Chondrocyte (in vitro differentiated cells): ENCODE measurements around the gene OASL. TPM values are rescaled to one million over a fixed set of nuclear protein-coding genes. Genes with fewer than 3 reads are reported as not detected.
"Not testable (repeated sequence)": the region's sequence is repeated elsewhere in the genome, so short reads cannot be mapped to it uniquely, and the experiment has no call there.

Source experiments
- DNase-seq: peaks from one replicate; pipeline ENCODE4 v3.0.0; 2021; ENCODE audit warnings: mixed read lengths, low spot score
- H3K27ac Mint-ChIP-seq: one replicate; pipeline ENCODE4 v1.8.0; 2021; ENCODE audit warnings: mild to moderate bottlenecking, moderate library complexity, mixed read lengths; ENCODE audit not compliant: unreplicated experiment
- H3K27me3 Mint-ChIP-seq: 2 replicates; pipeline ENCODE4 v1.8.0; 2021; ENCODE audit warnings: low read depth, mixed read lengths
- H3K36me3 Mint-ChIP-seq: 2 replicates; pipeline ENCODE4 v1.8.0; 2021; ENCODE audit warnings: low read depth, mixed read lengths
- H3K4me1 Mint-ChIP-seq: 2 replicates; pipeline ENCODE4 v1.8.0; 2021; ENCODE audit warnings: low read depth, mild to moderate bottlenecking, mixed read lengths
- H3K4me3 Mint-ChIP-seq: one replicate; pipeline ENCODE4 v1.8.0; 2021; ENCODE audit warnings: mild to moderate bottlenecking, moderate library complexity, mixed read lengths; ENCODE audit not compliant: unreplicated experiment
- H3K9me3 Mint-ChIP-seq: 2 replicates; pipeline ENCODE4 v1.8.0; 2021; ENCODE audit warnings: low read depth, mixed read lengths
- total RNA-seq: library from RNA; stranded (reverse); gene quantifications from 3 replicates; pipeline ENCODE4 v1.2.1, GENCODE V29; 2021
- TF ChIP-seq, protein P1 (sequence below): fragments of 200-600 bp; sonication (generic); IDR thresholded peaks from 2 replicates; pipeline ENCODE4 v1.5.0; 2021; ENCODE audit warnings: antibody characterized with exemption, mild to moderate bottlenecking, moderate library complexity

The OASL gene
- total RNA-seq, 1 donor from 2014 or later: not detected

DNA sequence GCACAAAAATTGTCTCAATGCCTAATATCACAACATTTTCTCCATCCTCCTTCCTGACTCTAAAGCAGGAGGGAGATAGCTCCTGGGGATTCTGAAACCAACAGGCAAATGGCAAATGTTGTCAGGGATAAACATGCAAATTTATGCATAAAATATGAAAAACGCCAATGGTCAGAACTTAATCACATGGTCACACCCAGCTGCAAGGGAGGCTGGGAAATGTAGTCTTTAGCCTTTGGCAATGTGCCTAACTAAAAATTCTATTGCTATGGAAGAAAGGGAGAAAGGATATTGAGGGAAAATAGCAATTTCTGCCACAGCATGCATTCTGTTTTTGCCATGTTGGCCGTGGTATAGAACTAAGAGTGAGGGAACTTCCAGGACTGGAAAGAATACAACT lies 11.7 kb upstream of the OASL start:
- no peak for DNase-seq
- H3K4me1 Mint-ChIP-seq: no peaks in the 10 kb centered on the region
- TF ChIP-seq, protein P1, sequence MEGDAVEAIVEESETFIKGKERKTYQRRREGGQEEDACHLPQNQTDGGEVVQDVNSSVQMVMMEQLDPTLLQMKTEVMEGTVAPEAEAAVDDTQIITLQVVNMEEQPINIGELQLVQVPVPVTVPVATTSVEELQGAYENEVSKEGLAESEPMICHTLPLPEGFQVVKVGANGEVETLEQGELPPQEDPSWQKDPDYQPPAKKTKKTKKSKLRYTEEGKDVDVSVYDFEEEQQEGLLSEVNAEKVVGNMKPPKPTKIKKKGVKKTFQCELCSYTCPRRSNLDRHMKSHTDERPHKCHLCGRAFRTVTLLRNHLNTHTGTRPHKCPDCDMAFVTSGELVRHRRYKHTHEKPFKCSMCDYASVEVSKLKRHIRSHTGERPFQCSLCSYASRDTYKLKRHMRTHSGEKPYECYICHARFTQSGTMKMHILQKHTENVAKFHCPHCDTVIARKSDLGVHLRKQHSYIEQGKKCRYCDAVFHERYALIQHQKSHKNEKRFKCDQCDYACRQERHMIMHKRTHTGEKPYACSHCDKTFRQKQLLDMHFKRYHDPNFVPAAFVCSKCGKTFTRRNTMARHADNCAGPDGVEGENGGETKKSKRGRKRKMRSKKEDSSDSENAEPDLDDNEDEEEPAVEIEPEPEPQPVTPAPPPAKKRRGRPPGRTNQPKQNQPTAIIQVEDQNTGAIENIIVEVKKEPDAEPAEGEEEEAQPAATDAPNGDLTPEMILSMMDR: no peak
- no peak overlapping the region for H3K27ac Mint-ChIP-seq
- peaks cover 31% of the 10 kb centered on the region for H3K27me3 Mint-ChIP-seq
- no peak overlapping the region for H3K4me3 Mint-ChIP-seq
- H3K36me3 Mint-ChIP-seq: no peaks in the 10 kb centered on the region
- H3K9me3 Mint-ChIP-seq: peaks cover 2% of the 10 kb centered on the region

DNA sequence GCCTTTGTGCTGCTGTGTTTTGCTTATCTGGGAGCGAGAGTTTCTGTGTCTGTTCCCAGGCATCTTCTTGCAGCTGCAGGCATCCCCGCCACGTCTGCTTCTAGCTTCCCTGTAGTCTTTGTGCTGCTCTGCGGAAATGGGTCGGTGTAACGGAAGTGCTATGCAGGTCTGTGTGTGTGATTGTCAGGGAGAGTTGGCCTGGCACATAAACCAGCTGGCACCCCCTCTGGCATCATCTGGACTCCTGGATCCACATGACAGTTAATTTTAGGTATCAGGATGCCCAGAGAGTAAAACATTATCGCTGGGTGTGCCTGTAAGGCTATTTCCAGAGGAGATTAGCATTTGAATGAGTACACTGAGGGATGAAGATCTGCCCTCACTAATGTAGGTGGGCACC lies 9.4 kb upstream of the OASL start:
- no peaks in the 10 kb centered on the region for H3K4me1 Mint-ChIP-seq
- H3K9me3 Mint-ChIP-seq: peaks cover 2% of the 10 kb centered on the region
- DNase-seq: no peak
- H3K27me3 Mint-ChIP-seq: peaks cover 42% of the 10 kb centered on the region
- H3K27ac Mint-ChIP-seq: no peak overlapping the region
- no peaks in the 10 kb centered on the region for H3K36me3 Mint-ChIP-seq
- TF ChIP-seq, protein P1: no peak
- no peak overlapping the region for H3K4me3 Mint-ChIP-seq

DNA sequence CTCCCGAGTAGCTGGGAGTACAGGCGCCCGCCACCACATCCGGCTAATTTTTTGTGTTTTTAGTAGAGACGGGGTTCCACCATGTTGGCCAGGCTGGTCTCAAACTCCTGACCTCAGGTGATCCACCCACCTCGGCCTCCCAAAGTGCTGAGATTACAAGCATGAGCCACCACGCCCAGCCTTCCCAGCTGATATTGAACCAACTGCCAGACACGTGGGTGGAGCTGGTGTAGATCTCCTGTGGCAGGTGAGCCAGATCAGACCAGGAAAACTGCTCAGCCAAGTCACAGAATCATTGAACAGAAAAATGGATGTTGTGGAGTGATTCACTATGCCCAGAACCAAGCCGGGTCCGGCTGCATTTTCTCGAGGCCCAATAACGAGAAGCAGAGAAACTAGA lies 8.4 kb upstream of the OASL start:
- DNase-seq, H3K27ac Mint-ChIP-seq, H3K36me3 Mint-ChIP-seq, H3K9me3 Mint-ChIP-seq, H3K4me1 Mint-ChIP-seq, H3K4me3 Mint-ChIP-seq: not testable (repeated sequence)
- H3K27me3 Mint-ChIP-seq: peaks cover 50% of the 10 kb centered on the region

DNA sequence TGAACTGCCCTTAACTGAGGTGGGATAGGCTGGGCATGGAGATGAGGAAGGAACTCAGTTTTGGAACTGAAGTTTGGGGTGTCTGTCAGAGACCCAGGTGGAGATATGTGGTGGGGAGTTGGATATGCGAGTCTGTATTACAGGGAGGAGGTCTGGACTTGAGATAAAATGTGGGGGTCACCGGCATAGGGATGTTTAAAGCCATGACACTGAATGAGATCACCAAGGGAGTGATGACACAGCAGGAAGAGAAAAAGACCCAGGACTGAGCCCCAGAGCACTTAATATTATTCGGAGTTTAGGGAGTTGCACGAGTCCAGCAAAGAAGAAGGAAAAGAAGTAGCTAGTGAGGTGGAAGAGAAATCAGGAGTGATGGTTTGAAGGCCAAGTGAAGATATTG lies 4.0 kb upstream of the OASL start:
- TF ChIP-seq, protein P1: no peak
- peaks cover 2% of the 10 kb centered on the region for H3K9me3 Mint-ChIP-seq
- DNase-seq: no peak
- peaks cover 42% of the 10 kb centered on the region for H3K27me3 Mint-ChIP-seq
- H3K4me1 Mint-ChIP-seq: peaks cover 3% of the 10 kb centered on the region
- H3K27ac Mint-ChIP-seq: no peak overlapping the region
- H3K36me3 Mint-ChIP-seq: peaks cover 3% of the 10 kb centered on the region
- no peak overlapping the region for H3K4me3 Mint-ChIP-seq

DNA sequence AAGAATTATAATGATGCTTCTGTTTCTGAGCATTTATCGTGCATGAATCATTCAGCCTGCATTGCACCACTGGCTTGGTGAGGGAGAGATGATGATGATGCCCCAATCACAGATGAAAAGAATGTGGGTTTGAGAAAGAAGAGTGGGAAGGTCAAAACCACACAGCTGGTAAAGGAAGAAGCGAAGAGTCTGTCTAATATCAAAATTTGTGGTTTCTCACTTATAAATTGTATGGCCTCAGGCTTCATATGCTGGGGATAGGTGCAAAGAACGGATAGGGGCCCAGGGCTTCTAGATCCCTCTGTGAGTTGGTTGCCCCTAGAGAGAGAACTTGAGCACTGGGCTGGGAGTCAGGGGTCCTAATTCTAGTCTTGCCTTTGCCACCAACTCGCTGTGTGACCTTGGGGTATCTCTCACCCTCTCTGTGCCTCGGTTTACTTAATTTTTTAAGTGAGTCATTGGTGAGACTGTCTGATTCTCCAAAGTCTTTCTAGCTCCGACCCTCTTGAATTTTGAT lies 2.2 kb downstream of the OASL start:
- H3K4me1 Mint-ChIP-seq: peaks cover 22% of the 10 kb centered on the region
- TF ChIP-seq, protein P1: no peak
- H3K4me3 Mint-ChIP-seq: no peak overlapping the region
- H3K36me3 Mint-ChIP-seq: no peaks in the 10 kb centered on the region
- DNase-seq: no peak
- H3K27me3 Mint-ChIP-seq: peaks cover 7% of the 10 kb centered on the region
- H3K27ac Mint-ChIP-seq: no peak overlapping the region
- no peaks in the 10 kb centered on the region for H3K9me3 Mint-ChIP-seq

DNA sequence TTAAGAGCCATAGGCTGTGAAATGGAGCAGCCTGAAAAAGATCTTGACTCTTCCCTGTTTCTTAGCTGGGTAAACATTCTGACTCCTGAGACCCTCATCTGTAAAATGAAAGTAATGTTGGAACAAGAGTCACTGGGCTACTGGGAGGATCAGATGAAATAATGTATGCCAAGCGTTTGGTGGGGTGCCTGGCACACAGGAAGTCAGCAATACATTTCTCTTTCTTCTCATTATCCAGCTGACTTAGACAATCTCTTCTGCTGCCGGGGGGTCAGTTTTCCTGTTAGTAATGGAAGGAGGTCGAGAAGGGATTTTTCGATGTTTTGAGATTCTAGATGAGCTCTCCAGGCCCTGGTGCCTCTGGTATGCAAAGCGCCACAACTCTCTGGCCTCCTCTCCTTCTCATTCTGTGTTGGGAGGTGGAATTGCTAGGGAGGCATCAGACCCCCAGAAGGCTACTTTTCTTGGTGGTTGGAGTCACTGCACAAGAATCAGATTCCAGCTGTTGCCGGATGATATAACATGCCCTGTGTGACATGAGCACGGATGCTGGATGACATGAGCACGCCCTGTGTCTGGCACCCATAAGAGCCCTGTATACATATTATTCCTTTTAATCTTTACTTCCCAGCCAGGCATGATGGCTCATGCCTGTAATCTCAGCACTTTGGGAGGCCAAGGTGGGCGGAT lies 4.3 kb downstream of the OASL start:
- TF ChIP-seq, protein P1: no peak
- H3K4me3 Mint-ChIP-seq: no peak overlapping the region
- no peaks in the 10 kb centered on the region for H3K9me3 Mint-ChIP-seq
- H3K4me1 Mint-ChIP-seq: peaks cover 22% of the 10 kb centered on the region
- H3K27ac Mint-ChIP-seq: peak overlapping the region; percentile 45
- H3K36me3 Mint-ChIP-seq: no peaks in the 10 kb centered on the region
- peaks cover 2% of the 10 kb centered on the region for H3K27me3 Mint-ChIP-seq
- DNase-seq: no peak
